D721Med (cell line): ENCODE results near the gene KCTD16.
A peak's percentile ranks its signal among the peaks of the same experiment; 100 is the strongest.

Source experiments
- DNase-seq: peaks from one replicate; pipeline ENCODE4 v3.0.0; 2011; ENCODE audit warnings: low spot score; ENCODE audit not compliant: insufficient read length
- FAIRE-seq: peaks from 2 replicates; lab custom pipeline; 2011; peaks lifted over from hg19 to GRCh38; lab: Jason Lieb, UNC
- TF ChIP-seq, protein P1 (sequence below): IDR thresholded peaks from 2 replicates; pipeline ENCODE4 v1.5.1; 2012; ENCODE audit warnings: mild to moderate bottlenecking, control low read depth; ENCODE audit not compliant: insufficient read depth; ENCODE audit errors: missing control alignments

Gene KCTD16

DNA sequence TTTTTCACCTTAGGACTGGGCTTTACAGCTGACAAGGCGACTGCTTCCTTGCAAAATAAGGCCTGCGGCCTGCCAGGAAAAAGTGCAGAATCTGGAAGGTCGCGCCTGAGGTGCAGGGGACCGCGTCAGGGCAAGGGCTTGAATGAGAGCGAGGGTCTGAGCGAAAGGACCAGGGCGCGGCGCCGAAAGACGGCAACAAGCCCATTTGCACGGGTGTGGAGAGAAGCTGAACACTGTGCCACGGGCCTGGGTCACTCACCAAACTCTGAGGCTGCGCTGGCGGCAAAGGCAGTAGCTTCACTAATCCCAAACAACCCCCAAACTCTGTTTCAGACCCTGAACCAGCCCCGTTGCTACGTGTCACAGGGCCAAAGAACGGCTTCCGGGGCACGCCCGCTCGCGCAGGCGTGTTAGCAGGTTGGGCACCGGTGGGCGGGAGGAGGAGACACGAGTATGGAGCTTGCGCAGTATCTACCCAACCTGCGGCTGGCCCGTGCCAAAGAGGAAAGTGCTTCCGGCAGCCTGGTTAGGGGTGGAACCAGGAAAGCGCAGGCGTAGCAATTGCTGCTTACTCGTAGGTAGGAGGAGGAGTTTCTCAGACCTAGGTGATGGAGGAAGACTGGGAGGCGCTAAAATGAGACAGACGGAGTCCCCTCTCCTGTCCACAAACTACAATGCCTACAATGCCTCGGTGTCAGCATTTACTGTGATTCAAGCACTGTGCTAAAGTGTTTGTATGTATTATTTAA, at the start of gene KCTD16, which contains the start of gene YIPF5:
Gene KCTD16 (plus strand): TSS at position 598 of the 749 bp plus-strand sequence.
Gene YIPF5 (minus strand): TSS at position 384 of the 749 bp plus-strand sequence. CDS start 704 bp downstream, outside the sequence.
- DNase-seq (peak; percentile 29), FAIRE-seq (peak; percentile 85)
- TF ChIP-seq, protein P1, sequence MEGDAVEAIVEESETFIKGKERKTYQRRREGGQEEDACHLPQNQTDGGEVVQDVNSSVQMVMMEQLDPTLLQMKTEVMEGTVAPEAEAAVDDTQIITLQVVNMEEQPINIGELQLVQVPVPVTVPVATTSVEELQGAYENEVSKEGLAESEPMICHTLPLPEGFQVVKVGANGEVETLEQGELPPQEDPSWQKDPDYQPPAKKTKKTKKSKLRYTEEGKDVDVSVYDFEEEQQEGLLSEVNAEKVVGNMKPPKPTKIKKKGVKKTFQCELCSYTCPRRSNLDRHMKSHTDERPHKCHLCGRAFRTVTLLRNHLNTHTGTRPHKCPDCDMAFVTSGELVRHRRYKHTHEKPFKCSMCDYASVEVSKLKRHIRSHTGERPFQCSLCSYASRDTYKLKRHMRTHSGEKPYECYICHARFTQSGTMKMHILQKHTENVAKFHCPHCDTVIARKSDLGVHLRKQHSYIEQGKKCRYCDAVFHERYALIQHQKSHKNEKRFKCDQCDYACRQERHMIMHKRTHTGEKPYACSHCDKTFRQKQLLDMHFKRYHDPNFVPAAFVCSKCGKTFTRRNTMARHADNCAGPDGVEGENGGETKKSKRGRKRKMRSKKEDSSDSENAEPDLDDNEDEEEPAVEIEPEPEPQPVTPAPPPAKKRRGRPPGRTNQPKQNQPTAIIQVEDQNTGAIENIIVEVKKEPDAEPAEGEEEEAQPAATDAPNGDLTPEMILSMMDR: no peak

DNA sequence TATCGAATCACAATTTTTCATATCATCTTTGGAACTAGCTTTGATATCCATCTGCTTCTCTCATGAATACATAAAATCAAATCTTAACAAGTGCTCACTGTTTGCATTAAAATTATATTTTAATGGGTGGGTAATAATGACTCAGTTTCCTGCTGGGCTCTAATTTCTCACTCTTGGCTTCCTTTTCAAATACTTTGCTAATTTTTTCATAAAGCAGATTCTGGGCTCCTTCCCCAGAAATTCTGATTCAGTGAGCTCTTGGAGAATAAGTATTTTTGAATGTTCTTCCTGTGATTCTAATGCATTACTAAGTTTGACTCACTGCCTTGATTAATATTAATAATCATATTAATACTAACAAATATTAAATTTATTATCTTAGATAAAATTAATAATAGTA, 49.1 kb upstream of the KCTD16 start:
- DNase-seq (no peak), FAIRE-seq (no peak)
- TF ChIP-seq, protein P1: no peak

DNA sequence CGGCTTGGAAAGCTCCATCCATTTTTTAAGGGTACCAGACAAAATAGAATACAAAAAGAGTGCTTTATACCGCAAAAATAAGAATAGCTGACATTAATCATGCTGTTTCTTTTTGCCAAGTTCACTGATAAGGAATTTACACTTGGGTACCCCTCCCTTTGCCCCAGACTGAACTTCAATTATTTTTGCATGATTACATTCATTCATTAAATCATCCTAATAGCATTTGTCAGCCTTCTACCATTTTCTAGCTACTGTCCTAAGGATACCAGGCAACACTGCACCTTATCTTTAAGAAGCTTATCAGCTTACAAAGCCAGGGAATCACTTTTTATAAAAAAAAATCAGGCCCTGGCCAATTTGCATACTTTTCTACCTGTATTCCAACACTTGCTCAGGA, 48.6 kb upstream of the KCTD16 start:
- no peak for DNase-seq
- FAIRE-seq: peak; percentile 93
- TF ChIP-seq, protein P1: no peak

DNA sequence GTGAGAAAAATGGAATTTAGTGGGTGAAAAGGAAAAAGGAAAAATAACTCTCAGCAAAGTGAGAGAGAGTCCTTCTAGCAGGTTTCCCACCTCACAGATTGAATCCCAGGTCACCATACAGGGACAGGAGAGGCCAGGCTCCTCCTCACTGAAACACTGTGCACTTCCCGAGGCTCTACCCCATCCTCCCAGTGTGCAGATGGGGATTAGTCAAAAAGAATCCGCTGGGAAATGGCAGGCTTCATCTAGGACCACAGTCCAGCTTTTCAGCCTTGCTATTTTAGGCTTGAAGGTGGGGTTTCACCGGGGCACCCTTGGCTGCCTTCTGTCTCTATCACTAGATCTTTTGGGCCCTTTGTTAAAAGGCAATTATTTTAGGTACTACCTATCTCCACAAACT, 48.0 kb upstream of the KCTD16 start:
- FAIRE-seq: peak; percentile 11
- no peak for DNase-seq
- TF ChIP-seq, protein P1: no peak

DNA sequence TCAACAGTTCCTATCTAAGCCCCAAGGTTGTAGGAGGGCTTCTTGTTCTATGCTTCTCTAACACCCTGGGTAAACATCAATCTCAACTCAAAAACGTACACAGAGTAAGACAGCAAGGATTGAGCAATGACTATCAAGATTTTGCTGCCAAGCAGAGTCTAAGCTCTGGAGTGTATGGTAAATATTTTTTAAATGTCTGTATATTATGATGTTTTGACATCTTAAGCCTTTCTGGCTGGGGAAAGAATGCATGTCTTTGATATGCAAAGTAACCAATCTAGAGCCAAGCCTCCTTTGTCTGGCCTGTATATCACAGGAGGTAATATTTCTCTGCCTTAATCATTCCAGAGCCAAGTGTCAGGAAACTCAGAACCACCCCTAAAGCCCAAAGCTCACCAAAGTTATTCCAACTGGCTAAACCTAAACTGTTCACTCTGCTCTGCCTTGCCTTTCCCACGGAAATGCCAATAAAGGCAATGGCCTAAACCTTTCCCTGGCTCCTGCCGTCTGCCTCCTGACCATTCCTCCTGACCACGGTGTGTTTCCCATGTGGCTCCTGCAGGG, 45.4 kb upstream of the KCTD16 start:
- TF ChIP-seq, protein P1: no peak
- no peak for FAIRE-seq
- DNase-seq: no peak

DNA sequence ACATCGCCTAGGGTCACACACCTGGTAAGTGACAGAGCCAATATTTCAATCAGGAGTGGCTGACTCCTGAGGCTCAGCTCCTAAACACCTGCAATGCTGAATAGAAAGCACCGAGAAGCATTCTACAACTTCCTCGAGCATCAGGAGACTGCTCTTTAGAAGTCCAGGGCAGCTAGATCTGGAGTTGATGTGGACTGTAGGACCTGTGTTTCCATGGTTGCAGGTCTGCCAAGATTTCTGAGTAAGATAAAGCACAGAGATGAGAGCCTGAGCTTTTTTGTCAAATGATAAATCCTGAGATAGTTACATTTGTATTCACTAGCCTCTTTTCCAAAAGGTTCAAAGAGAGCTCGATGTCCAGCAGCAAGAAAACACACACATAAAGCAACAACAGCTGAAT, 44.0 kb upstream of the KCTD16 start:
- FAIRE-seq (no peak), DNase-seq (no peak)
- TF ChIP-seq, protein P1: no peak

DNA sequence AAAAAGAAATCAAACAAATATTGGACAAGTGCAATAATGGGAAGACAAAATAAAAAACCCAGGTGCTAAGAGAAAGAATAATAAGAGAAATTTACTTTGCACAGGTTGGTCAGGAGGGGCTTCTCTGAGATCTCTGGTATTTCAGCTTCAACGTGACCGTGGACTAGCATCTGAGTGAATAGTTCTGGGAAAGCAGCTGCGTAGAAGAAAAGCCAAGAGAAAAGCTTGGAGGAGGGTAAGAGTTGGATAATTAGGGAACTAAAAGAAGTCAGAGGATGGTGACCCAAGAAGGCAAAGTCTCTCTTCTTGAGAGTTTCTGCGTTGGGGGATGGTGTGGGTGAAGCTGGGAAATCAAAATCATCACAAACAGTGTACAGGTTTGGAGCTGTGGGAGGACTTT, 41.8 kb upstream of the KCTD16 start:
- TF ChIP-seq, protein P1: no peak
- FAIRE-seq: no peak
- DNase-seq: no peak
